Left lung (tissue), 10 donors: ENCODE data around the gene CNIH3. TPM values are rescaled to one million over a fixed set of nuclear protein-coding genes. Genes with fewer than 3 reads are reported as not detected.

ENCODE experiments used
- ATAC-seq: fragments of 200-7000 bp; cut with Tn5 transposase; one replicate; pipeline ENCODE4 v1.9.1; 2020; ENCODE audit warnings: moderate library complexity
- DNase-seq, 4 donors: peaks; one replicate each; pipeline ENCODE4 v3.0.0-alpha.2; 2013 to 2020
- H3K27ac ChIP-seq, 2 donors: fragments of 200-600 bp; sonication (generic) in 1 of 2; one replicate each; pipeline versions ENCODE4 v1.5.0 to v1.8.0; 2020 to 2021
- H3K27me3 ChIP-seq, 2 donors: fragments of 200-600 bp; sonication (generic) in 1 of 2; one replicate each; pipeline versions ENCODE4 v1.5.0 to v1.8.0; 2020 to 2021
- H3K36me3 ChIP-seq, 2 donors: fragments of 200-600 bp; sonication (generic) in 1 of 2; one replicate each; pipeline versions ENCODE4 v1.5.0 to v1.8.0; 2020 to 2021
- H3K4me1 ChIP-seq, 2 donors: fragments of 200-600 bp; one replicate each; pipeline ENCODE4 v1.8.0; 2021
- H3K4me3 ChIP-seq, 2 donors: fragments of 200-600 bp; sonication (generic) in 1 of 2; one replicate each; pipeline versions ENCODE4 v1.5.0 to v1.8.0; 2020 to 2021; ENCODE audit warnings: mild to moderate bottlenecking in 1 of 2
- H3K9me3 ChIP-seq, 2 donors: fragments of 200-600 bp; sonication (generic) in 1 of 2; one replicate each; pipeline versions ENCODE4 v1.5.0 to v1.8.0; 2020 to 2021
- intact Hi-C, 2 donors: fragments of 100-400 bp; cut with DNase I; formaldehyde crosslinking; loops; one replicate each; pipeline versions ENCODE4 v1.11.2 to v1.14.2; 2022
- polyA plus RNA-seq, 6 donors: library from polyadenylated mRNA; unstranded; fragments of 120-200 nt; gene quantifications; one replicate each; pipeline ENCODE4 v1.2.1, GENCODE V29; 2013; ENCODE audit not compliant: insufficient read length in 6 of 6
- total RNA-seq, 2 donors: library from RNA; stranded (reverse); fragmentation: NEBNext Ultra II Directional; extraction: Animal tissue kit (Norgen Biotek cat#: 25700); gene quantifications; one replicate each; pipeline ENCODE4 v1.2.1, GENCODE V29; 2021
- TF ChIP-seq, protein P1 (sequence below), 2 donors: fragments of 200-600 bp; sonication (generic) in 1 of 2; IDR thresholded peaks; one replicate each; pipeline versions ENCODE4 v1.5.0 to v1.8.0; 2021; ENCODE audit warnings: antibody characterized with exemption in 2 of 2
- donor health status: DM: no; HTN: yes; CAD: no.
- donor health status: DM: no; HTN: no; CAD: no.

The CNIH3 gene
- total and polyA plus RNA-seq, 8 donors = 2.5 to 9.4 (median 7.3) TPM

- TF ChIP-seq, protein P1, sequence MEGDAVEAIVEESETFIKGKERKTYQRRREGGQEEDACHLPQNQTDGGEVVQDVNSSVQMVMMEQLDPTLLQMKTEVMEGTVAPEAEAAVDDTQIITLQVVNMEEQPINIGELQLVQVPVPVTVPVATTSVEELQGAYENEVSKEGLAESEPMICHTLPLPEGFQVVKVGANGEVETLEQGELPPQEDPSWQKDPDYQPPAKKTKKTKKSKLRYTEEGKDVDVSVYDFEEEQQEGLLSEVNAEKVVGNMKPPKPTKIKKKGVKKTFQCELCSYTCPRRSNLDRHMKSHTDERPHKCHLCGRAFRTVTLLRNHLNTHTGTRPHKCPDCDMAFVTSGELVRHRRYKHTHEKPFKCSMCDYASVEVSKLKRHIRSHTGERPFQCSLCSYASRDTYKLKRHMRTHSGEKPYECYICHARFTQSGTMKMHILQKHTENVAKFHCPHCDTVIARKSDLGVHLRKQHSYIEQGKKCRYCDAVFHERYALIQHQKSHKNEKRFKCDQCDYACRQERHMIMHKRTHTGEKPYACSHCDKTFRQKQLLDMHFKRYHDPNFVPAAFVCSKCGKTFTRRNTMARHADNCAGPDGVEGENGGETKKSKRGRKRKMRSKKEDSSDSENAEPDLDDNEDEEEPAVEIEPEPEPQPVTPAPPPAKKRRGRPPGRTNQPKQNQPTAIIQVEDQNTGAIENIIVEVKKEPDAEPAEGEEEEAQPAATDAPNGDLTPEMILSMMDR (IDR thresholded peaks at IDR 0.05) = no peak
- intact Hi-C loops = no loop called here
- DNase-seq = no peak
- Histone ChIP-seq H3K4me1 (no peaks in the 10 kb centered on the region), H3K27ac (no peak overlapping the region), H3K36me3 (no peaks in the 10 kb centered on the region), H3K4me3 (no peak overlapping the region), H3K27me3 (peaks cover 0 to 4% of the 10 kb centered on the region in 2 donors), H3K9me3 (no peaks in the 10 kb centered on the region)
- ATAC-seq = no peak
These were observed 54.4 kb downstream of the CNIH3 start for GRCh38 chr1:224670506-224670905.

GRCh38 chr1:224671076-224671475, 55.0 kb downstream of the CNIH3 start:
- Histone ChIP-seq H3K36me3 (no peaks in the 10 kb centered on the region), H3K27me3 (peaks cover 0 to 4% of the 10 kb centered on the region in 2 donors), H3K4me3 (no peak overlapping the region), H3K27ac (no peak overlapping the region), H3K9me3 (no peaks in the 10 kb centered on the region), H3K4me1 (no peaks in the 10 kb centered on the region)
- DNase-seq = no peak
- intact Hi-C loops = no loop called here
- TF ChIP-seq, protein P1 (IDR thresholded peaks at IDR 0.05) = no peak
- ATAC-seq = no peak

- DNase-seq = no peak
- no peak overlapping the region for H3K4me3 ChIP-seq
- H3K4me1 ChIP-seq = no peaks in the 10 kb centered on the region
- TF ChIP-seq, protein P1 (IDR thresholded peaks at IDR 0.05) = no peak
- ATAC-seq = no peak
- peaks cover 0 to 4% of the 10 kb centered on the region in 2 donors for H3K27me3 ChIP-seq
- intact Hi-C loops = no loop called here
- H3K27ac ChIP-seq = no peak overlapping the region
- no peaks in the 10 kb centered on the region for H3K9me3 ChIP-seq
- no peaks in the 10 kb centered on the region for H3K36me3 ChIP-seq
These were observed 57.0 kb downstream of the CNIH3 start for GRCh38 chr1:224673141-224673540.

- peaks cover 0 to 4% of the 10 kb centered on the region in 2 donors for H3K27me3 ChIP-seq
These were observed 59.5 kb downstream of the CNIH3 start for GRCh38 chr1:224675590-224675989.

GRCh38 chr1:224676551-224676950, 60.4 kb downstream of the CNIH3 start:
- no peak for DNase-seq
- Histone ChIP-seq H3K9me3 (no peaks in the 10 kb centered on the region), H3K27me3 (peaks cover 0 to 4% of the 10 kb centered on the region in 2 donors), H3K27ac (no peak overlapping the region), H3K4me1 (no peaks in the 10 kb centered on the region), H3K36me3 (no peaks in the 10 kb centered on the region), H3K4me3 (no peak overlapping the region)
- intact Hi-C loops = no loop called here
- ATAC-seq = no peak
- TF ChIP-seq, protein P1 (IDR thresholded peaks at IDR 0.05) = no peak

More at GRCh38 chr1:224675590-224675989, 59.5 kb downstream of the CNIH3 start:
- ATAC-seq = no peak
- DNase-seq = no peak
- Histone ChIP-seq H3K4me3 (no peak overlapping the region), H3K27ac (no peak overlapping the region), H3K9me3 (no peaks in the 10 kb centered on the region), H3K36me3 (no peaks in the 10 kb centered on the region), H3K4me1 (no peaks in the 10 kb centered on the region)
- TF ChIP-seq, protein P1 (IDR thresholded peaks at IDR 0.05) = no peak
- intact Hi-C loops = no loop called here
